B cell (primary cell): ENCODE data around the gene ERMARD.

Source experiments
- EZH2 ChIP-seq: IDR thresholded peaks from 2 replicates; pipeline ENCODE4 v1.6.1; 2012; ENCODE audit warnings: borderline replicate concordance, low read depth, mild to moderate bottlenecking, moderate library complexity, low read length; ENCODE audit not compliant: insufficient read depth, poor library complexity, severe bottlenecking
- TF ChIP-seq, protein P1 (sequence below): fragments of 200-600 bp; IDR thresholded peaks from one replicate; pipeline ENCODE4 v1.8.0; 2022; ENCODE audit warnings: antibody characterized with exemption, mild to moderate bottlenecking

DNA sequence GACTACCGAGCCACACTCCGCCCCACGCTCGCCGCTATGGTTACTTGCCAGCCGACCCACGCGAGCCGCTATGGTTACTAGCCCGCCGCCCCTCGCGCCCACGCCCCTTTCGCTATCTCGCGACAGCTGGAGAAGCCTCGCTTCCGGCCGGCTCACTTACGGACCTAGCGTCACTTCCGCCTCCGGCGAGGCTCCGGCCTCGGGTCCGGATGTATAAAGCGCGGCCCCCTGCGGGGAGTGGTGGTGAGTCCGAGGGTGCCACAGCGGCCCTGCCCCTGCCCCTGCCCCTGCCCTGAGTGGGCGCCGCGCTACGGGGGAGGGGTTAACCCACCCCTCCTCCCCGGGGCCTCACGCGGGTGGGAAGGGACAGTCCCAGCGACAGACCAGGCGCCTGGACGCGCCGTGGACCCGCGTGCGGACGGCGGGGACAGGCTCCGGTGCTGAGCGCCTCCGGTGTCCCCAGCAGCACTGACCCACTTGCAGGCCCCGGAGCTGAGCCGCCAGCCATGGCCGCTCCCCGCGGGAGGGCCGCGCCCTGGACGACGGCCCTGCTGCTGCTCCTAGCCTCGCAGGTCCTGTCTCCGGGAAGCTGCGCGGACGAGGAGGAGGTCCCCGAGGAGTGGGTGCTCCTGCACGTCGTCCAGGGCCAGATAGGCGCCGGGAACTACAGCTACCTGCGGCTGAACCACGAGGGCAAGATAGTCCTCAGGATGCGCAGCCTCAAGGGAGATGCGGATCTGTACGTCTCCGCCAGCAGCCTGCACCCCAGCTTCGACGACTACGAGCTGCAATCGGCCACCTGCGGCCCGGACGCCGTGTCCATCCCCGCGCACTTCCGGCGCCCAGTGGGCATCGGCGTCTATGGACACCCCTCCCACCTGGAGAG, 49.2 kb upstream of the ERMARD start, which contains the start of the genes C6orf120 and WDR27:
- TF ChIP-seq, protein P1, sequence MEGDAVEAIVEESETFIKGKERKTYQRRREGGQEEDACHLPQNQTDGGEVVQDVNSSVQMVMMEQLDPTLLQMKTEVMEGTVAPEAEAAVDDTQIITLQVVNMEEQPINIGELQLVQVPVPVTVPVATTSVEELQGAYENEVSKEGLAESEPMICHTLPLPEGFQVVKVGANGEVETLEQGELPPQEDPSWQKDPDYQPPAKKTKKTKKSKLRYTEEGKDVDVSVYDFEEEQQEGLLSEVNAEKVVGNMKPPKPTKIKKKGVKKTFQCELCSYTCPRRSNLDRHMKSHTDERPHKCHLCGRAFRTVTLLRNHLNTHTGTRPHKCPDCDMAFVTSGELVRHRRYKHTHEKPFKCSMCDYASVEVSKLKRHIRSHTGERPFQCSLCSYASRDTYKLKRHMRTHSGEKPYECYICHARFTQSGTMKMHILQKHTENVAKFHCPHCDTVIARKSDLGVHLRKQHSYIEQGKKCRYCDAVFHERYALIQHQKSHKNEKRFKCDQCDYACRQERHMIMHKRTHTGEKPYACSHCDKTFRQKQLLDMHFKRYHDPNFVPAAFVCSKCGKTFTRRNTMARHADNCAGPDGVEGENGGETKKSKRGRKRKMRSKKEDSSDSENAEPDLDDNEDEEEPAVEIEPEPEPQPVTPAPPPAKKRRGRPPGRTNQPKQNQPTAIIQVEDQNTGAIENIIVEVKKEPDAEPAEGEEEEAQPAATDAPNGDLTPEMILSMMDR, result no peak
- no peak for TF ChIP-seq EZH2
